Stimulated activated CD8-positive, alpha-beta memory T cell treated with anti-CD3 and anti-CD28 coated beads, Interleukin-2, amount 100 ng/mL, for 48 hours (primary cell): Measurements from ENCODE around the gene PRR22.
"Not testable (repeated sequence)": the region's sequence is repeated elsewhere in the genome, so short reads cannot be mapped to it uniquely, and the experiment has no call there.

Experiments used
- DNase-seq, 2 donors: peaks; one replicate each; pipeline ENCODE4 v3.0.0-alpha.2; 2020; ENCODE audit warnings: low read depth in 2 of 2

The PRR22 gene

DNA sequence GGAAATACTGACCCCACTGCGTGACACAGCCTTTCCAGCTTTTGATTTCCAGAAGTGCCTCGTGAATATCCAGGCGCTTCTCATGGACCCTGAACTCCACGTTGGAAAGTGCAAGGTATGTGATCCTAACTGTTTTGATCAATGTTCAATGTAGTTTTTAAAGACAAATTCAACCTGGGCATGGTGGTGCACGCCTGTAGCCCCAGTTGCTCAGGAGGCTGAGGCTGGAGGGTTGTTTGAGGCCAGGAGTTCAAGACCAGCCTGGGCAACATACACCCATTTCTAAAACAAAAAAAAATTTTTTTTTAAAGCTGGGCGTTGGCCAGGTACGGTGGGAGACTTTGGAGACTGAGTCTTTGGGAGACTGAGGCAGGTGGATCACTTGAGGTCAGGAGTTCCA lies 32.8 kb downstream of the PRR22 start:
- no peak for DNase-seq

- DNase-seq = no peak
Observed at GRCh38 chr19:5749505-5749904, 35.0 kb downstream of the PRR22 start.

DNA sequence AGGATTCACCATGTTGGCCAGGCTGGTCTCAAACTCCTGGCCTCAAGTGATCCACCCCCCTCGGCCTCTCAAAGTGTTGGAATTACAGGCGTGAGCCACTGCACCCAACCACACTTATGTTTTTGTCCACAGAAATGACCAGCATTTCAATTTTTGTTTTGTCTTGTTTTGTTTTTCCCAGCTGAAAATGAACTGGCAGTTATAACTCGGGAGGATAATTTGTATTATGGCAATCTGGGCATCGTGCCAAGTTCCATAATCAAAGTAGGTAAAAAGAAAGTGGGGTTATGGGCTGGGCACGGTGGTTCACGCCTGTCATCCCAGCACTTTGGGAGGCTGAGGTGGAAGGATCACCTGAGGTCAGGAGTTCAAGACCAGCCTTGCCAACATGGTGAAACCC lies 35.6 kb downstream of the PRR22 start:
- DNase-seq = not testable (repeated sequence)

- not testable (repeated sequence) for DNase-seq
Observed at GRCh38 chr19:5744999-5745398, 39.5 kb downstream of the PRR22 start.

GRCh38 chr19:5743630-5744029 lies 40.9 kb downstream of the PRR22 start:
- DNase-seq = no peak

DNA sequence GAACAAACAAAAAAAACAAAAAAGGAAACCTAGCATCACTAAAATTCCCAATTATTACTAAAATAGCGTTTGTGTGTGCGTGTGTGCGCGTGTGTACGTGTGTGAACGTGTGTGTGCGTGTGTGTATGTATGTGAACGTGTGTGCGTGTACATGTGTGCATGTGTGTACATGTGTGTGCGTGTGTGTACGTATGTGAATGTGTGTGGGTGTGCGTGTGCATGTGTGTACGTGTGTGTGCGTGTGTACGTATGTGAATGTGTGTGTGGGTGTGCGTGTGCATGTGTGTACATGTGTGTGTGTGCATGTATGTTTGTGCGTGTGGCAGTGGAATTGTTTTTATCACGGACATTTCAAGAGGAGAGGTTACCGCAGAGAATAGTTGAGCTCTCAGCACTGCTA lies 42.5 kb downstream of the PRR22 start:
- no peak for DNase-seq

- DNase-seq = no peak
Observed at GRCh38 chr19:5738423-5738822, 46.1 kb downstream of the PRR22 start.

DNA sequence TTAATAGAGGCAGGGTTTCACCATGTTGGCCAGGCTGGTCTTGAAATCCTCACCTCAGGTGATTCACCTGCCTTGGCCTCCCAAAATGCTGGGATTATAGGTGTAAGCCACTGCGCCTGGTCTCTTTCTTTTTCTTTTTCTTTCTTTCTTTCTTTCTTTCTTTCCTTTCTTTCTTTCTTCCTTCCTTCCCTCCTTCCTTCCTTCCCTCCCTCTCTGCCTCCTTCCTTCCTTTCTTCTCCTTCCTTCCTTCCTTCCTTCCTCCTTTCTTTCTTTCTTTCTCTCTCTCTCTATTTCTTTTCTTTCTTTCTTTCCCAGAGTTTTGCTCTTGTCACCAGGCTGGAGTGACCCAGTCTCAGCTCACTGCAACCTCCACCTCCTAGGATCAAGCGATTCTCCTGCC lies 51.4 kb downstream of the PRR22 start:
- DNase-seq = not testable (repeated sequence)
